GM21526 (cell line): ENCODE results near the gene ERP27.

Experiments used
- ATAC-seq: cut with Tn5 transposase; IDR thresholded peaks from one replicate; pipeline ENCODE4 v1.9.1; 2021; ENCODE audit warnings: moderate library complexity; ENCODE audit not compliant: unreplicated experiment, low FRiP score

The ERP27 gene

GRCh38 chr12:14942196-14942931 is 4.0 kb upstream of the ERP27 start:
- no peak for ATAC-seq

- ATAC-seq = no peak
Measured at GRCh38 chr12:14941369-14941768, 3.0 kb upstream of the ERP27 start.

DNA sequence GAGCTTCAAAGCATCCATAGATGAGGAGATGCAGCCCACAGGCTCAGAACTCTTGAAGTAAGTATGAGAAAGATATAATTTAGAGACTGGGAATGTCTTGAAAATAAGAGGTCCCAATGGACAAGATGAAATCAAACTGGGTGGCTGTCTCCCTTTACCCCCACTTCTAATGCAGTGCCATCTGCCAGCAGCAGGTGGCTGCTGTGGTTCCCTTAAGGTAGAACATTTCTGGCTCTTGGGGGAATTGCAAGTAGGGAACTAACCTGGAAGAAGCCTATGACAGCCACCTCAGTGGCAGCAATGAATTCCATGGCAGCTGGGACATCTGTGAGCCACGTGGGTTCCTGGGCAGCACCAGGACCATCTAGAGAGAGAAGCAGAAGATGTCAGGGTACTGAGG is 648 bp downstream of the ERP27 start:
- ATAC-seq = no peak

DNA sequence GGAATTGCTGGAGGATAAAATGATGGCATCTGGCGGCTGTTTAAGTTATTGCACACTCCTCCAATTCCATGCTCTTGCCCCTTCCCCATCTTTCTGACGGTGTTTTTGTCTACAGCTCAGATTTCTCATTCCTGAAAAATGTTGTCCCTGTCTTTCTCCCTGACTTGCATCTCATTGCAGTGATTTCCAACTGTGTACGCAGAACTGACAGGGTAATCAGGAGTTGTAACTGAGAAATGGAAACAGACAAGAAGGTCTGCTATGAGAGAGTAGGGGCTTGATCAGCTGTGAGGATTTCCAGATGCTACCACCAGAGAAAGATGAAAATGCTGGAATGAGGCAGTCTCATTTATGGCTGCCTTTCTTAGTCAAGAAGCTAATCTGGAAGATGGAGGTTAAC is 1.3 kb downstream of the ERP27 start:
- ATAC-seq = no peak

DNA sequence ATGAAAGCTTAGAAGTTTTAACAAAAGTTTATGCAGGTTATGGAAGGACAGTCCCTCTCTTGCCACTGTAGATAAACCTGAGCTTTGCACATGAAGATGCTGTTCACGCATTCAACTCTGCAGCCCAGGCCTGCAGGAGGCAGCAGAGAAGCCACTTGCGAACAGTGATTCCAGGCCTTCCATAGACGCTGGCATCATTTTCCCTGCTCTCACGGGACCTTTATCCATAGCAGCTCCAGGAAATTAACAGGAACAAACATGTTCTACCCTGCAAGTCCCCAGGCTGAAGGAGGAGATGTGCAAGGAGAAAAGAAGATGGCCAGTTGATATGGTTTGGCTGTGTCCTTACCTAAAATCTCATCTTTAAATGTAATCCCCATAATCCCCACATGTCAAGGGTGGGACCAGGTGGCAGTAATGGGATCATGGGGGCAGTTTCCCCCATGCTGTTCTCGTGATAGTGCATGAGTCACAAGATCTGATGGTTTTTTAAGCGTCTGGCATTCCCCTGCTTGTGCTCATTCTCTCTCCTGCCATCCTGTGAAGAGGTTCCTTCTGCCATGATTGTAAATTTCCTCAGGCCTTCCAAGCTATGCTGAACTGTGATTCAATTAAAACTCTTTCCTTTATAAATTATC is 2.0 kb downstream of the ERP27 start:
- no peak for ATAC-seq

DNA sequence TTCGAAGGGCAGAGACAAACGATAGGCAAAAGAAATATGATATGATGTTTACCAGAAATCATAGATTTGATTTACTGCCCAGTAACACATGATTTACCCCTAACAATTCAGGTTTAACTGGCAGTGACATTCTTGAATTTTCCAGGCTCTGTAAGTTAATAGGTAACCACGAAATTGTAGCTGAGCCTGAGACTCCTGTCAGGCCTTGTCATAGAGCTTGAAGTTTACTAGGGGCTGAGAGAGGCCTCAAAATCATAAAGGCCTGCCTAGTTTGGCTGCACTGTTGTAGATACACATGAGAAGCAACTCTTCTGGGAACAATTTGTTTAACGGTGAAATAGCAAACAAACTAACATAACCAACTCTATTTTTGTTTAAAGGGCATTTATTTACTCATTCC is 3.3 kb downstream of the ERP27 start:
- no peak for ATAC-seq

GRCh38 chr12:14934511-14934910 is 3.8 kb downstream of the ERP27 start:
- no peak for ATAC-seq

DNA sequence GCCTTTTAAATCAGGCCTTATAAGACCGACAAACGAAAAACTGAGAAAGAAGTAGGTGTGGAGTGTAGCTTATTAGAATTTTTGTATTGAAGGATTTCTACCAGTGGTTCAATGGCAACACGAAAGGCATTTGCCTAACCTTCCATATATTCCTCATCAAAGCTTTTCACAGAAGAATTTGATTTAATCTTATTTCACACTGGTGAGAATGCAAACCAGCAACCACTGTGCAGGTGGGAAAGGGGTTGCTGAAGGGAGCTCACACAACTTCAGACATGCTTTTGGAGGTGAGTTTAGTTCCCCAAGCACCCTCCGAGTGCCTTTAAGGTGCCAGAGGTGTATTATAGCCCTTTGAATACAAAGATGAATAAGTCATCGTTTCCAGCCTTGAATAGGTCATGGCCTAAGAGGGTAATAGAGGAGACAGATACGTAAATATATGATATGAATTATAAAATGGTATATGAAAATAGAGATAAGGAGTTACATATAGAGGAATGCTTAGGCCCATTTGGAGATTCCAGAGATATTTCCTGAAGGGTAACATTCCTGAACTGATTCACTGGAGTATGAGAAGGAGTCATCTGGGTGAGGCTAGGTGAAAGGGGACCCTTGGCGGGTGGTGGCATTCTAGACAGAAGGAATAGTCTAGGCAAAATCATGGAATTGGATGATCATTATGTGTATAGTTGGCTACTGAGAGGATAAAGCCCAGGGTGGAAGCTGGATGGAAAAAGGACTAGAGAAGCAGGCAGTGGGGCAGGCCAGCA is 6.4 kb downstream of the ERP27 start:
- no peak for ATAC-seq

GRCh38 chr12:14931359-14931758 is 7.0 kb downstream of the ERP27 start:
- no peak for ATAC-seq

- ATAC-seq = no peak
Measured at GRCh38 chr12:14930299-14930698, 8.0 kb downstream of the ERP27 start.

GRCh38 chr12:14928931-14929330 is 9.4 kb downstream of the ERP27 start:
- no peak for ATAC-seq

DNA sequence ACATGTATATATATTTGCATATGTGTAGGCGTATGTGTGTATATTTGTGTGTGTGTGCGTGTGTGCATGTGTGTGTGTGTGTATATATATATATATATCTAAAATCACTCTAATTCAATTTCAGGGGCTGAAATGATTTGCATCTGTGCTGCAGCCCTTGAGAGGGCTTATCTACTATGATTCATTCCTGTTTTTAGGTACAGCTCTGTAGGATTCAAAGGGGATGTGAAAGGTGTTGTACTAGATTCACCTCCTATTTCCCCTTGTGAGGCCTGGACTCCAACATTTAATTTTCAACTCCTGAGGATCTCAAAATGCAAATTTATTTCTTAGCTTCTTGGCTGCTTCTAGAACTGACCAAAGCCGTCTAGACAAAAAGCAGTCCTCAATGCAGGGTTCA is 11.1 kb downstream of the ERP27 start:
- peak; percentile 50 for ATAC-seq

DNA sequence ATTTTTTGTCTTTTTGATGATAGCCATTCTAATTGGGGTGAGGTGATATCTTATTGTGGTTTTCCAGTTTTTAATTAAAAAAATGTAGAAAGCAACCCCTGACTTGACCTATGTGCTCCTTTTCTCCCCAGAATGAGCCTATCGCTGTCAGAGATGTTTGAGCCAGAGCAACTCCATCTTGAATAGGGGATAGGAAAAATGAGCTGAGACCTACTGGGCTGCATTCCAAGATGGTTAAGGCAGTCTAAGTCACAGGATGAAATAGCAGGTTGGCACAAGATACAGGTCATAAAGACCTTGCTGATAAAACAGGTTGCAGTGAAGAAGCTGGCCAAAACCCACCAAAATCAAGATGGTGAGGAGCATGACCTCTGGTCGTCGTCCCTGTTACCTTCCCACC is 13.8 kb downstream of the ERP27 start:
- no peak for ATAC-seq

GRCh38 chr12:14923944-14924343 is 14.4 kb downstream of the ERP27 start:
- no peak for ATAC-seq

- peak; percentile 80 for ATAC-seq
Measured at GRCh38 chr12:14921218-14921617, 17.1 kb downstream of the ERP27 start.

DNA sequence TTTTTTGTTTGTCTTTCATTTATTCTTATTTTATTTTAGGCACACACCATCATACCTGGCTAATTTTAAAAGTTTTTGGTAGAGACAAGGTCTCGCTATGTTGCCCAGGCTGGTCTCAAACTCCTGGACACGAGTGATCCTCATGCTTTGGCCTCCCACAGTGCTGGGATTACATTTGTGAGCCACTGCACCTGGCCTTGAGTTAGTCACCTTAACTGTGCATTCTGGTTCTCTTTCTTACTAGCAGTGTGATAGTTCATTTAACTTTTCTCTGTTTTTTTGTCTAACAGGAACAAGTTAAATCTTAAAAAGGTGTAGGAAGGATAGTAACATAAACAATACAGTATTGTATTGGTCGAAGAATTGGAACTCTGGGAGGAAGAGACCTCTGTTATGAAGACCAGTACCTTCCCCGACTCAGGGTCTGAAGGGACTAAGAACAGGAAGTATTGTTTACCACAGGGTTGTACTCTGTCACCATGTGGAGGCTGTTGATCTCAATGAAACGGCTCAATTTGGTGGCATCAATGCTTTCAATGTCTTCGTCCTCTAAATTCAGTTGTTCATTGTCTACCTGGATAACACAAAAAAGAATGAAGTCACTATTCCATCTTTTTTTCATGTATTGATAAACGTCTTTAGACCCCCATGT is 17.7 kb downstream of the ERP27 start:
- ATAC-seq = peak; percentile 76

- no peak for ATAC-seq
Measured at GRCh38 chr12:14919455-14919854, 18.9 kb downstream of the ERP27 start.

GRCh38 chr12:14915736-14916135 is 22.6 kb downstream of the ERP27 start:
- no peak for ATAC-seq

GRCh38 chr12:14913381-14913781 is 25.0 kb downstream of the ERP27 start:
- no peak for ATAC-seq

- no peak for ATAC-seq
Measured at GRCh38 chr12:14911131-14911530, 27.2 kb downstream of the ERP27 start.
